ENCODE data around the gene PAK2. TPM values are rescaled to one million over a fixed set of nuclear protein-coding genes. Genes with fewer than 3 reads are reported as not detected.
"Not testable (repeated sequence)": the region's sequence is repeated elsewhere in the genome, so short reads cannot be mapped to it uniquely, and the experiment has no call there.

Gene PAK2
- total and polyA plus RNA-seq, 2 experiments from 2014 or later, result 24.3 to 49.4 TPM

DNA sequence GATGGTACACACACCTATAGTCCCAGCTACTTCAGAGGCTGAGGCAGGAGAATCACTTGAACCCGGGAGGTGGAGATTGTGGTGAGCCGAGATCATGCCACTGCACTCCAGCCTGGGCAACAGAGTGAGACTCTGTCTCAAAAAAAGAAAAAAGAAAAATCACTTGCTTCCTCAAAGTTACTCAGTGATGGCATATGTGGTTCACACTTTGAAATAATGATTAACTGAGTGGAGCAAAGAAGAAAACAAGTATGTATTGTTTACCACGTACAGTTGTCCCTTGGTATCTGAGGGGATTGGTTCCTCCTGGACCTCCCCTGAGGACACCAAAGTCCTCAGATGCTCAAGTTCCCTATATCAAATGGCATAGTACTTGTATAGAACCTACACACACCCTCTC lies 22.5 kb upstream of the PAK2 start:
- H3K79me2 ChIP-seq (replicated peaks; ENCODE audit: insufficient read depth); H3K4me1 ChIP-seq (ENCODE audit: insufficient read depth); H2AFZ ChIP-seq; ATAC-seq; H3K9me2 ChIP-seq (ENCODE audit: insufficient read depth); H3K27ac ChIP-seq (ENCODE audit: low read depth); H3K4me3 Mint-ChIP-seq; H3K27ac Mint-ChIP-seq; H3K27me3 ChIP-seq (ENCODE audit: insufficient read depth); DNase-seq (ENCODE audit: low spot score); H3K36me3 Mint-ChIP-seq (ENCODE audit: low read depth); H3K9me3 Mint-ChIP-seq; H3K36me3 ChIP-seq (ENCODE audit: insufficient read depth); H4K20me1 ChIP-seq (replicated peaks; ENCODE audit: insufficient read depth); H3K4me1 Mint-ChIP-seq; H3K27me3 Mint-ChIP-seq (ENCODE audit: insufficient read depth, low read depth, poor library complexity); H3K4me2 ChIP-seq; H3F3A ChIP-seq (replicated peaks; ENCODE audit: low read depth); H3K4me3 ChIP-seq: not testable (repeated sequence)

DNA sequence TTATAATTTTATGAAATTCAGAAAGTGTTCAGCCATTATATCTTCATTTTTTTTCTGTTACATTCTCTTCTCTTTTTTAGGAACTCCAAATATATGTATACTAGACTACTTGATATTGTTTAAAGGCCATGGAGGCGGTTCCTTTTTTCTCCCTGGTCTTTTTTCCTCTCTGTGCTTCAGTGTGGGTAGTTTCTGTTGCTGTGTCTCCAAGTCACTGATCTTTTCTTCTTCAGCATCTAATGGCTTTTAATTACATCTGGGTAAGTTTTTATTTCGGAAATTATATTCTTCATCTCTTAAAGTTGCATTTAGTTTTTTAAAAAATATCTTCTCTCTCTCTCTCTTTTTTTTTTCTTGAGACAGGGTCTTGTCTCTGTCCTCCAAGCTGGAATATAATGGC lies 18.6 kb upstream of the PAK2 start:
- no peak overlapping the region for H3K27ac Mint-ChIP-seq
- H3K4me1 ChIP-seq (ENCODE audit: insufficient read depth), result no peaks in the 10 kb centered on the region
- DNase-seq (ENCODE audit: low spot score), result no peak
- no peak overlapping the region for H3K4me3 ChIP-seq
- H3K4me3 Mint-ChIP-seq, result no peak overlapping the region
- H3F3A ChIP-seq (replicated peaks; ENCODE audit: low read depth), result no peaks in the 10 kb centered on the region
- no peaks in the 10 kb centered on the region; the same call in 1 of the 2 replicates for H4K20me1 ChIP-seq (replicated peaks; ENCODE audit: insufficient read depth)
- H2AFZ ChIP-seq, result no peak overlapping the region
- no peaks in the 10 kb centered on the region for H3K79me2 ChIP-seq (replicated peaks; ENCODE audit: insufficient read depth)
- no peaks in the 10 kb centered on the region; the same call in 2 of the 3 replicates for H3K9me3 Mint-ChIP-seq
- no peaks in the 10 kb centered on the region for H3K9me2 ChIP-seq (ENCODE audit: insufficient read depth)
- ATAC-seq, result no peak
- H3K4me1 Mint-ChIP-seq, result no peaks in the 10 kb centered on the region
- H3K27me3 ChIP-seq (ENCODE audit: insufficient read depth), result no peaks in the 10 kb centered on the region
- H3K4me2 ChIP-seq, result no peak overlapping the region
- peaks cover 3% of the 10 kb centered on the region for H3K27me3 Mint-ChIP-seq (ENCODE audit: insufficient read depth, low read depth, poor library complexity)
- peaks cover 15% of the 10 kb centered on the region; the same call in 2 of the 3 replicates for H3K36me3 Mint-ChIP-seq (ENCODE audit: low read depth)
- H3K27ac ChIP-seq (ENCODE audit: low read depth), result no peak overlapping the region
- no peaks in the 10 kb centered on the region for H3K36me3 ChIP-seq (ENCODE audit: insufficient read depth)
- TF ChIP-seq EZH2phosphoT487 (IDR thresholded peaks at IDR 0.05; ENCODE audit: unreplicated experiment), result no peak
- TF ChIP-seq JUNB (IDR thresholded peaks at IDR 0.05; ENCODE audit: unreplicated experiment), result no peak
- no peak for TF ChIP-seq EZH2 (IDR thresholded peaks at IDR 0.05; ENCODE audit: low read depth, unreplicated experiment)
- TF ChIP-seq ZNF331 (CRISPR knock-in tag; IDR thresholded peaks at IDR 0.05; ENCODE audit: low read depth), result no peak
- TF ChIP-seq NANOG (IDR thresholded peaks at IDR 0.05; ENCODE audit: borderline replicate concordance), result no peak
- TF ChIP-seq CREB1 (CRISPR knock-in tag; IDR thresholded peaks at IDR 0.05; ENCODE audit: low read depth), result no peak
- no peak for TF ChIP-seq STAT1 (IDR thresholded peaks at IDR 0.05; ENCODE audit: unreplicated experiment)
- TF ChIP-seq, protein P1, sequence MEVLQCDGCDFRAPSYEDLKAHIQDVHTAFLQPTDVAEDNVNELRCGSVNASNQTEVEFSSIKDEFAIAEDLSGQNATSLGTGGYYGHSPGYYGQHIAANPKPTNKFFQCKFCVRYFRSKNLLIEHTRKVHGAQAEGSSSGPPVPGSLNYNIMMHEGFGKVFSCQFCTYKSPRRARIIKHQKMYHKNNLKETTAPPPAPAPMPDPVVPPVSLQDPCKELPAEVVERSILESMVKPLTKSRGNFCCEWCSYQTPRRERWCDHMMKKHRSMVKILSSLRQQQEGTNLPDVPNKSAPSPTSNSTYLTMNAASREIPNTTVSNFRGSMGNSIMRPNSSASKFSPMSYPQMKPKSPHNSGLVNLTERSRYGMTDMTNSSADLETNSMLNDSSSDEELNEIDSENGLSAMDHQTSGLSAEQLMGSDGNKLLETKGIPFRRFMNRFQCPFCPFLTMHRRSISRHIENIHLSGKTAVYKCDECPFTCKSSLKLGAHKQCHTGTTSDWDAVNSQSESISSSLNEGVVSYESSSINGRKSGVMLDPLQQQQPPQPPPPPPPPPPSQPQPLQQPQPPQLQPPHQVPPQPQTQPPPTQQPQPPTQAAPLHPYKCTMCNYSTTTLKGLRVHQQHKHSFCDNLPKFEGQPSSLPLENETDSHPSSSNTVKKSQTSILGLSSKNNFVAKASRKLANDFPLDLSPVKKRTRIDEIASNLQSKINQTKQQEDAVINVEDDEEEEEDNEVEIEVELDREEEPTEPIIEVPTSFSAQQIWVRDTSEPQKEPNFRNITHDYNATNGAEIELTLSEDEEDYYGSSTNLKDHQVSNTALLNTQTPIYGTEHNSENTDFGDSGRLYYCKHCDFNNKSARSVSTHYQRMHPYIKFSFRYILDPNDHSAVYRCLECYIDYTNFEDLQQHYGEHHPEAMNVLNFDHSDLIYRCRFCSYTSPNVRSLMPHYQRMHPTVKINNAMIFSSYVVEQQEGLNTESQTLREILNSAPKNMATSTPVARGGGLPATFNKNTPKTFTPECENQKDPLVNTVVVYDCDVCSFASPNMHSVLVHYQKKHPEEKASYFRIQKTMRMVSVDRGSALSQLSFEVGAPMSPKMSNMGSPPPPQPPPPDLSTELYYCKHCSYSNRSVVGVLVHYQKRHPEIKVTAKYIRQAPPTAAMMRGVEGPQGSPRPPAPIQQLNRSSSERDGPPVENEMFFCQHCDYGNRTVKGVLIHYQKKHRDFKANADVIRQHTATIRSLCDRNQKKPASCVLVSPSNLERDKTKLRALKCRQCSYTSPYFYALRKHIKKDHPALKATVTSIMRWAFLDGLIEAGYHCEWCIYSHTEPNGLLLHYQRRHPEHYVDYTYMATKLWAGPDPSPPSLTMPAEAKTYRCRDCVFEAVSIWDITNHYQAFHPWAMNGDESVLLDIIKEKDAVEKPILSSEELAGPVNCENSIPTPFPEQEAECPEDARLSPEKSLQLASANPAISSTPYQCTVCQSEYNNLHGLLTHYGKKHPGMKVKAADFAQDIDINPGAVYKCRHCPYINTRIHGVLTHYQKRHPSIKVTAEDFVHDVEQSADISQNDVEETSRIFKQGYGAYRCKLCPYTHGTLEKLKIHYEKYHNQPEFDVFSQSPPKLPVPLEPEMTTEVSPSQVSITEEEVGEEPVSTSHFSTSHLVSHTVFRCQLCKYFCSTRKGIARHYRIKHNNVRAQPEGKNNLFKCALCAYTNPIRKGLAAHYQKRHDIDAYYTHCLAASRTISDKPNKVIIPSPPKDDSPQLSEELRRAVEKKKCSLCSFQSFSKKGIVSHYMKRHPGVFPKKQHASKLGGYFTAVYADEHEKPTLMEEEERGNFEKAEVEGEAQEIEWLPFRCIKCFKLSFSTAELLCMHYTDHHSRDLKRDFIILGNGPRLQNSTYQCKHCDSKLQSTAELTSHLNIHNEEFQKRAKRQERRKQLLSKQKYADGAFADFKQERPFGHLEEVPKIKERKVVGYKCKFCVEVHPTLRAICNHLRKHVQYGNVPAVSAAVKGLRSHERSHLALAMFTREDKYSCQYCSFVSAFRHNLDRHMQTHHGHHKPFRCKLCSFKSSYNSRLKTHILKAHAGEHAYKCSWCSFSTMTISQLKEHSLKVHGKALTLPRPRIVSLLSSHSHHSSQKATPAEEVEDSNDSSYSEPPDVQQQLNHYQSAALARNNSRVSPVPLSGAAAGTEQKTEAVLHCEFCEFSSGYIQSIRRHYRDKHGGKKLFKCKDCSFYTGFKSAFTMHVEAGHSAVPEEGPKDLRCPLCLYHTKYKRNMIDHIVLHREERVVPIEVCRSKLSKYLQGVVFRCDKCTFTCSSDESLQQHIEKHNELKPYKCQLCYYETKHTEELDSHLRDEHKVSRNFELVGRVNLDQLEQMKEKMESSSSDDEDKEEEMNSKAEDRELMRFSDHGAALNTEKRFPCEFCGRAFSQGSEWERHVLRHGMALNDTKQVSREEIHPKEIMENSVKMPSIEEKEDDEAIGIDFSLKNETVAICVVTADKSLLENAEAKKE (CRISPR knock-in tag; IDR thresholded peaks at IDR 0.05), result no peak
- TF ChIP-seq, protein P2, sequence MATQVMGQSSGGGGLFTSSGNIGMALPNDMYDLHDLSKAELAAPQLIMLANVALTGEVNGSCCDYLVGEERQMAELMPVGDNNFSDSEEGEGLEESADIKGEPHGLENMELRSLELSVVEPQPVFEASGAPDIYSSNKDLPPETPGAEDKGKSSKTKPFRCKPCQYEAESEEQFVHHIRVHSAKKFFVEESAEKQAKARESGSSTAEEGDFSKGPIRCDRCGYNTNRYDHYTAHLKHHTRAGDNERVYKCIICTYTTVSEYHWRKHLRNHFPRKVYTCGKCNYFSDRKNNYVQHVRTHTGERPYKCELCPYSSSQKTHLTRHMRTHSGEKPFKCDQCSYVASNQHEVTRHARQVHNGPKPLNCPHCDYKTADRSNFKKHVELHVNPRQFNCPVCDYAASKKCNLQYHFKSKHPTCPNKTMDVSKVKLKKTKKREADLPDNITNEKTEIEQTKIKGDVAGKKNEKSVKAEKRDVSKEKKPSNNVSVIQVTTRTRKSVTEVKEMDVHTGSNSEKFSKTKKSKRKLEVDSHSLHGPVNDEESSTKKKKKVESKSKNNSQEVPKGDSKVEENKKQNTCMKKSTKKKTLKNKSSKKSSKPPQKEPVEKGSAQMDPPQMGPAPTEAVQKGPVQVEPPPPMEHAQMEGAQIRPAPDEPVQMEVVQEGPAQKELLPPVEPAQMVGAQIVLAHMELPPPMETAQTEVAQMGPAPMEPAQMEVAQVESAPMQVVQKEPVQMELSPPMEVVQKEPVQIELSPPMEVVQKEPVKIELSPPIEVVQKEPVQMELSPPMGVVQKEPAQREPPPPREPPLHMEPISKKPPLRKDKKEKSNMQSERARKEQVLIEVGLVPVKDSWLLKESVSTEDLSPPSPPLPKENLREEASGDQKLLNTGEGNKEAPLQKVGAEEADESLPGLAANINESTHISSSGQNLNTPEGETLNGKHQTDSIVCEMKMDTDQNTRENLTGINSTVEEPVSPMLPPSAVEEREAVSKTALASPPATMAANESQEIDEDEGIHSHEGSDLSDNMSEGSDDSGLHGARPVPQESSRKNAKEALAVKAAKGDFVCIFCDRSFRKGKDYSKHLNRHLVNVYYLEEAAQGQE (IDR thresholded peaks at IDR 0.05; ENCODE audit: unreplicated experiment), result no peak
- no peak for TF ChIP-seq POLR2AphosphoS5 (IDR thresholded peaks at IDR 0.05; ENCODE audit: low read depth)
- TF ChIP-seq, protein P3, sequence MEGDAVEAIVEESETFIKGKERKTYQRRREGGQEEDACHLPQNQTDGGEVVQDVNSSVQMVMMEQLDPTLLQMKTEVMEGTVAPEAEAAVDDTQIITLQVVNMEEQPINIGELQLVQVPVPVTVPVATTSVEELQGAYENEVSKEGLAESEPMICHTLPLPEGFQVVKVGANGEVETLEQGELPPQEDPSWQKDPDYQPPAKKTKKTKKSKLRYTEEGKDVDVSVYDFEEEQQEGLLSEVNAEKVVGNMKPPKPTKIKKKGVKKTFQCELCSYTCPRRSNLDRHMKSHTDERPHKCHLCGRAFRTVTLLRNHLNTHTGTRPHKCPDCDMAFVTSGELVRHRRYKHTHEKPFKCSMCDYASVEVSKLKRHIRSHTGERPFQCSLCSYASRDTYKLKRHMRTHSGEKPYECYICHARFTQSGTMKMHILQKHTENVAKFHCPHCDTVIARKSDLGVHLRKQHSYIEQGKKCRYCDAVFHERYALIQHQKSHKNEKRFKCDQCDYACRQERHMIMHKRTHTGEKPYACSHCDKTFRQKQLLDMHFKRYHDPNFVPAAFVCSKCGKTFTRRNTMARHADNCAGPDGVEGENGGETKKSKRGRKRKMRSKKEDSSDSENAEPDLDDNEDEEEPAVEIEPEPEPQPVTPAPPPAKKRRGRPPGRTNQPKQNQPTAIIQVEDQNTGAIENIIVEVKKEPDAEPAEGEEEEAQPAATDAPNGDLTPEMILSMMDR (conservative IDR thresholded peaks at IDR 0.05; ENCODE audit: low read depth in 2 of 2), result no peak
- TF ChIP-seq ZNF114 (CRISPR knock-in tag; IDR thresholded peaks at IDR 0.05), result no peak

Measured in GM23338 (cell line).